Liver (tissue), 3 donors: ENCODE data around the gene PATZ1.

Experiments
- CTCF ChIP-seq: fragments of 150-350 bp; IDR thresholded peaks from 2 replicates; pipeline ENCODE4 v1.5.1; 2017; ENCODE audit warnings: improper control_type of control experiment, low read depth, low read length; ENCODE audit not compliant: missing input control
- EGR1 ChIP-seq, 2 donors: IDR thresholded peaks; 2 replicates each; pipeline ENCODE4 v1.6.1; 2016 to 2018; ENCODE audit warnings: antibody characterized with exemption in 2 of 2, low read depth in 2 of 2
- FOXA1 ChIP-seq: IDR thresholded peaks from 2 replicates; pipeline ENCODE4 v1.6.1; 2016; ENCODE audit warnings: antibody characterized with exemption
- GABPA ChIP-seq, 2 donors: IDR thresholded peaks in 1 of 2; conservative IDR thresholded peaks in 1 of 2; 2 replicates each; pipeline ENCODE4 v1.6.1; 2016; ENCODE audit warnings: antibody characterized with exemption in 2 of 2, mild to moderate bottlenecking in 1 of 2, moderate library complexity in 1 of 2
- JUND ChIP-seq, 2 donors: IDR thresholded peaks; 2 replicates each; pipeline ENCODE4 v1.6.1; 2016; ENCODE audit warnings: antibody characterized with exemption in 2 of 2
- MAX ChIP-seq: IDR thresholded peaks from 2 replicates; pipeline ENCODE4 v1.6.1; 2016; ENCODE audit warnings: antibody characterized with exemption
- RAD21 ChIP-seq, 2 donors: IDR thresholded peaks; 2 replicates each; pipeline ENCODE4 v1.6.1; 2016; ENCODE audit warnings: antibody characterized with exemption in 2 of 2, mild to moderate bottlenecking in 2 of 2
- RXRA ChIP-seq, 2 donors: IDR thresholded peaks; 2 replicates each; pipeline ENCODE4 v1.6.1; 2017 to 2018; ENCODE audit warnings: antibody characterized with exemption in 2 of 2, mild to moderate bottlenecking in 1 of 2
- SP1 ChIP-seq: IDR thresholded peaks from 2 replicates; pipeline ENCODE4 v1.6.1; 2018; ENCODE audit warnings: antibody characterized with exemption, mild to moderate bottlenecking
- TAF1 ChIP-seq: conservative IDR thresholded peaks from 2 replicates; pipeline ENCODE4 v1.6.1; 2016; ENCODE audit warnings: antibody characterized with exemption, mild to moderate bottlenecking
- YY1 ChIP-seq: IDR thresholded peaks from 2 replicates; pipeline ENCODE4 v1.6.1; 2016; ENCODE audit warnings: antibody characterized with exemption, mild to moderate bottlenecking
- ZBTB33 ChIP-seq: IDR thresholded peaks from 2 replicates; pipeline ENCODE4 v1.6.1; 2016; ENCODE audit warnings: antibody characterized with exemption
- TF ChIP-seq, protein P1 (sequence below): IDR thresholded peaks from 2 replicates; pipeline ENCODE4 v1.6.1; 2016; ENCODE audit warnings: antibody characterized with exemption, mild to moderate bottlenecking
- TF ChIP-seq, protein P2 (sequence below): IDR thresholded peaks from 2 replicates; pipeline ENCODE4 v1.6.1; 2016; ENCODE audit warnings: antibody characterized with exemption
- donor health status: healthy.
- donor health status: healthy.

DNA sequence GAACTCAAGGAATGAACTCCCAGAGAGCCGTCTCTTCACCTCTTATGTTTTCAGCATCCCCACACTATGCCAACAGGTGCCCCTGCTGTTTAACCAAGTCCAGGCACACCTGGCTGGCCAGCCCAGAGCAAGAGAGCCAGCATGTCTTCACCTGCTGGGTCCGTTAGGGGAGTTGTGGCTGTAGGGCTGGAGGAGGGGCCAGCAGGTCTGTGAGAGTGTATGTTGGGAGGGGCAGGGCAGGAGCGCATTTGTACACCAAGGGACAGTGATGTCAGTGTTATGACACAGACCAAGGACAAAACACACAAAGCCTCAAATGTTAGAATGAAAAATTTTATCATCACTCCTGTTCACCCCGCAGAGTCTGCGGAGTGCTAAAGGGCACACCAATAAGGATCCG is 5.8 kb downstream of the PATZ1 start:
- TF ChIP-seq YY1 = no peak
- TF ChIP-seq CTCF = no peak
- TF ChIP-seq JUND (IDR thresholded peaks at IDR 0.05) = no peak
- TF ChIP-seq GABPA (IDR thresholded peaks at IDR 0.05 in 1 of 2, conservative IDR thresholded peaks at IDR 0.05 in 1 of 2) = no peak
- TF ChIP-seq SP1 = no peak
- TF ChIP-seq RXRA (IDR thresholded peaks at IDR 0.05) = no peak
- TF ChIP-seq ZBTB33 = no peak
- TF ChIP-seq FOXA1 = no peak
- no peak for TF ChIP-seq TAF1
- TF ChIP-seq RAD21 (IDR thresholded peaks at IDR 0.05) = no peak
- TF ChIP-seq, protein P1, sequence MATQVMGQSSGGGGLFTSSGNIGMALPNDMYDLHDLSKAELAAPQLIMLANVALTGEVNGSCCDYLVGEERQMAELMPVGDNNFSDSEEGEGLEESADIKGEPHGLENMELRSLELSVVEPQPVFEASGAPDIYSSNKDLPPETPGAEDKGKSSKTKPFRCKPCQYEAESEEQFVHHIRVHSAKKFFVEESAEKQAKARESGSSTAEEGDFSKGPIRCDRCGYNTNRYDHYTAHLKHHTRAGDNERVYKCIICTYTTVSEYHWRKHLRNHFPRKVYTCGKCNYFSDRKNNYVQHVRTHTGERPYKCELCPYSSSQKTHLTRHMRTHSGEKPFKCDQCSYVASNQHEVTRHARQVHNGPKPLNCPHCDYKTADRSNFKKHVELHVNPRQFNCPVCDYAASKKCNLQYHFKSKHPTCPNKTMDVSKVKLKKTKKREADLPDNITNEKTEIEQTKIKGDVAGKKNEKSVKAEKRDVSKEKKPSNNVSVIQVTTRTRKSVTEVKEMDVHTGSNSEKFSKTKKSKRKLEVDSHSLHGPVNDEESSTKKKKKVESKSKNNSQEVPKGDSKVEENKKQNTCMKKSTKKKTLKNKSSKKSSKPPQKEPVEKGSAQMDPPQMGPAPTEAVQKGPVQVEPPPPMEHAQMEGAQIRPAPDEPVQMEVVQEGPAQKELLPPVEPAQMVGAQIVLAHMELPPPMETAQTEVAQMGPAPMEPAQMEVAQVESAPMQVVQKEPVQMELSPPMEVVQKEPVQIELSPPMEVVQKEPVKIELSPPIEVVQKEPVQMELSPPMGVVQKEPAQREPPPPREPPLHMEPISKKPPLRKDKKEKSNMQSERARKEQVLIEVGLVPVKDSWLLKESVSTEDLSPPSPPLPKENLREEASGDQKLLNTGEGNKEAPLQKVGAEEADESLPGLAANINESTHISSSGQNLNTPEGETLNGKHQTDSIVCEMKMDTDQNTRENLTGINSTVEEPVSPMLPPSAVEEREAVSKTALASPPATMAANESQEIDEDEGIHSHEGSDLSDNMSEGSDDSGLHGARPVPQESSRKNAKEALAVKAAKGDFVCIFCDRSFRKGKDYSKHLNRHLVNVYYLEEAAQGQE = no peak
- TF ChIP-seq, protein P2, sequence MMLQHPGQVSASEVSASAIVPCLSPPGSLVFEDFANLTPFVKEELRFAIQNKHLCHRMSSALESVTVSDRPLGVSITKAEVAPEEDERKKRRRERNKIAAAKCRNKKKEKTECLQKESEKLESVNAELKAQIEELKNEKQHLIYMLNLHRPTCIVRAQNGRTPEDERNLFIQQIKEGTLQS = no peak
- no peak for TF ChIP-seq MAX
- TF ChIP-seq EGR1 (IDR thresholded peaks at IDR 0.05; ENCODE audit: low read depth in 2 of 2) = no peak
